WTC11 (cell line): ENCODE results near the gene FUT7. TPM values are rescaled to one million over a fixed set of nuclear protein-coding genes. Genes with fewer than 3 reads are reported as not detected.

Experiments used
- ATAC-seq: fragments of 200-7000 bp; cut with Tn5 transposase; 2 replicates; pipeline ENCODE4 v1.10.0; 2021; ENCODE audit warnings: mild to moderate bottlenecking, moderate library complexity
- CTCF ChIA-PET: fragments of 300-600 bp; sonication (Branson Sonifier 250); formaldehyde crosslinking; loops from one replicate; lab custom pipeline; 2021; ENCODE audit warnings: antibody characterized with exemption; lab: Charles Lee
- POLR2A ChIA-PET: fragments of 350-600 bp; sonication (Branson Sonifier 250); formaldehyde crosslinking; loops from one replicate; lab custom pipeline; 2021; ENCODE audit warnings: antibody characterized with exemption; lab: Charles Lee
- DNase-seq: peaks from one replicate; pipeline ENCODE4 v3.0.0; 2021; ENCODE audit warnings: low spot score
- H3K27ac Mint-ChIP-seq: 2 replicates; pipeline ENCODE4 v1.8.0; 2021; ENCODE audit warnings: mixed read lengths
- H3K27me3 Mint-ChIP-seq: 2 replicates; pipeline ENCODE4 v1.8.0; 2021; ENCODE audit warnings: low read depth, mild to moderate bottlenecking, moderate library complexity, mixed read lengths
- H3K36me3 Mint-ChIP-seq: 2 replicates; pipeline ENCODE4 v1.8.0; 2021; ENCODE audit warnings: mixed read lengths
- H3K4me1 Mint-ChIP-seq: 2 replicates; pipeline ENCODE4 v1.8.0; 2022; ENCODE audit warnings: mixed read lengths
- H3K4me3 Mint-ChIP-seq: 2 replicates; pipeline ENCODE4 v1.8.0; 2021; ENCODE audit warnings: mild to moderate bottlenecking, moderate library complexity, mixed read lengths
- H3K9me3 Mint-ChIP-seq: 2 replicates; pipeline ENCODE4 v1.8.0; 2021; ENCODE audit warnings: mixed read lengths
- ARID4B ChIP-seq: sonication (generic); formaldehyde crosslinking; IDR thresholded peaks from 2 replicates; pipeline ENCODE4 v1.8.0; 2023; ENCODE audit warnings: missing genetic modification reagents, mild to moderate bottlenecking, borderline replicate concordance
- ATF1 ChIP-seq: sonication (generic); formaldehyde crosslinking; IDR thresholded peaks from 2 replicates; pipeline ENCODE4 v1.8.1; 2023; ENCODE audit warnings: mild to moderate bottlenecking, moderate library complexity, missing genetic modification reagents
- CREM ChIP-seq: sonication (generic); formaldehyde crosslinking; IDR thresholded peaks from 2 replicates; pipeline ENCODE4 v1.8.1; 2022; ENCODE audit warnings: mild to moderate bottlenecking, missing genetic modification reagents, moderate library complexity
- ELF4 ChIP-seq: sonication (generic); formaldehyde crosslinking; IDR thresholded peaks from 2 replicates; pipeline ENCODE4 v1.8.1; 2022; ENCODE audit warnings: low read depth, mild to moderate bottlenecking, moderate library complexity, missing genetic modification reagents
- EMX1 ChIP-seq: fragments of 250-450 bp; sonication (Bioruptor Pico); IDR thresholded peaks from 2 replicates; pipeline ENCODE4 v1.8.0; 2021; ENCODE audit warnings: mild to moderate bottlenecking
- FOXK1 ChIP-seq: sonication (generic); formaldehyde crosslinking; IDR thresholded peaks from 2 replicates; pipeline ENCODE4 v1.8.0; 2022; ENCODE audit warnings: mild to moderate bottlenecking, moderate library complexity, missing genetic modification reagents
- FOXP4 ChIP-seq: sonication (generic); formaldehyde crosslinking; IDR thresholded peaks from 2 replicates; pipeline ENCODE4 v1.8.0; 2022; ENCODE audit warnings: mild to moderate bottlenecking, missing genetic modification reagents
- IRF1 ChIP-seq: sonication (generic); formaldehyde crosslinking; IDR thresholded peaks from 2 replicates; pipeline ENCODE4 v1.8.0; 2023; ENCODE audit warnings: missing genetic modification reagents
- KAT7 ChIP-seq: sonication (generic); formaldehyde crosslinking; IDR thresholded peaks from 2 replicates; pipeline ENCODE4 v1.8.1; 2023; ENCODE audit warnings: missing genetic modification reagents, mild to moderate bottlenecking, borderline replicate concordance
- MAX ChIP-seq: sonication (generic); formaldehyde crosslinking; IDR thresholded peaks from 2 replicates; pipeline ENCODE4 v1.8.0; 2022; ENCODE audit warnings: mild to moderate bottlenecking, missing genetic modification reagents
- MLX ChIP-seq: sonication (generic); formaldehyde crosslinking; IDR thresholded peaks from 2 replicates; pipeline ENCODE4 v1.8.1; 2023; ENCODE audit warnings: mild to moderate bottlenecking, missing genetic modification reagents, moderate library complexity
- MXD4 ChIP-seq: fragments of 250-450 bp; sonication (Bioruptor Pico); IDR thresholded peaks from 2 replicates; pipeline ENCODE4 v1.8.0; 2021; ENCODE audit warnings: mild to moderate bottlenecking, moderate library complexity, borderline replicate concordance
- NFATC4 ChIP-seq: fragments of 250-450 bp; sonication (Bioruptor Pico); IDR thresholded peaks from 2 replicates; pipeline ENCODE4 v1.9.0; 2021; ENCODE audit warnings: mild to moderate bottlenecking
- NR2C2 ChIP-seq: sonication (generic); formaldehyde crosslinking; IDR thresholded peaks from 2 replicates; pipeline ENCODE4 v1.8.0; 2022; ENCODE audit warnings: mild to moderate bottlenecking, missing genetic modification reagents
- OVOL2 ChIP-seq: fragments of 250-450 bp; sonication (Bioruptor Pico); IDR thresholded peaks from 2 replicates; pipeline ENCODE4 v1.9.0; 2021; ENCODE audit warnings: mild to moderate bottlenecking, borderline replicate concordance
- STAT6 ChIP-seq: sonication (generic); formaldehyde crosslinking; conservative IDR thresholded peaks from 2 replicates; pipeline ENCODE4 v1.8.1; 2023; ENCODE audit warnings: mild to moderate bottlenecking, low read depth, missing genetic modification reagents, moderate library complexity
- USF1 ChIP-seq: sonication (generic); formaldehyde crosslinking; IDR thresholded peaks from 2 replicates; pipeline ENCODE4 v1.8.0; 2022; ENCODE audit warnings: mild to moderate bottlenecking, missing genetic modification reagents
- ZBTB21 ChIP-seq: sonication (generic); formaldehyde crosslinking; IDR thresholded peaks from 2 replicates; pipeline ENCODE4 v1.8.1; 2023; ENCODE audit warnings: mild to moderate bottlenecking, missing genetic modification reagents, borderline replicate concordance
- ZNF396 ChIP-seq: fragments of 250-450 bp; sonication (Bioruptor Pico); IDR thresholded peaks from 2 replicates; pipeline ENCODE4 v1.8.0; 2021; ENCODE audit warnings: mild to moderate bottlenecking, moderate library complexity, borderline replicate concordance
- ZNF423 ChIP-seq: fragments of 250-450 bp; sonication (Bioruptor Pico); IDR thresholded peaks from 2 replicates; pipeline ENCODE4 v2.1.2; 2022; ENCODE audit warnings: mild to moderate bottlenecking, moderate library complexity
- ZNF512 ChIP-seq: sonication (generic); formaldehyde crosslinking; IDR thresholded peaks from 2 replicates; pipeline ENCODE4 v1.8.1; 2022; ENCODE audit warnings: missing genetic modification reagents, borderline replicate concordance
- total RNA-seq: library from RNA; stranded (reverse); gene quantifications from 3 replicates; pipeline ENCODE4 v1.2.3, GENCODE V29; 2021

Gene FUT7
- total RNA-seq, 1 experiment from 2014 or later: not detected

GRCh38 chr9:137035937-137036336, 4.0 kb upstream of the FUT7 start (continued):
- TF ChIP-seq STAT6 (no peak), MLX (CRISPR knock-in tag) (no peak), ATF1 (CRISPR knock-in tag) (no peak), ARID4B (no peak), CREM (no peak), NR2C2 (CRISPR knock-in tag) (no peak)

- Mint-ChIP-seq H3K4me1 (no peaks in the 10 kb centered on the region), H3K36me3 (peaks cover 5% of the 10 kb centered on the region; the same call in 1 of the 2 replicates), H3K27me3 (no peaks in the 10 kb centered on the region)
- TF ChIP-seq USF1 (CRISPR knock-in tag) (no peak), MXD4 (no peak), MLX (CRISPR knock-in tag) (no peak), ZBTB21 (no peak), ZNF423 (CRISPR knock-in tag) (no peak), KAT7 (CRISPR knock-in tag) (no peak), FOXK1 (CRISPR knock-in tag) (no peak), ZNF512 (CRISPR knock-in tag) (no peak), EMX1 (CRISPR knock-in tag) (no peak), ELF4 (CRISPR knock-in tag) (no peak), IRF1 (no peak), CREM (no peak), NFATC4 (CRISPR knock-in tag) (no peak), OVOL2 (CRISPR knock-in tag) (no peak), MAX (CRISPR knock-in tag) (no peak), ZNF396 (CRISPR knock-in tag) (no peak), FOXP4 (CRISPR knock-in tag) (no peak)
- TF ChIP-seq, all 79 proteins: peak for 0
- ATAC-seq (peak; percentile 67), DNase-seq (no peak)
- H3K4me3 Mint-ChIP-seq: no peak overlapping the region
- H3K9me3 Mint-ChIP-seq: no peaks in the 10 kb centered on the region
- H3K27ac Mint-ChIP-seq: no peak overlapping the region
- ChIA-PET CTCF (interaction anchor here (0.6 to 4.9 kb wide), 90 partner anchors 9 to 388 kb away, joined by 3 to 151 read pairs (median 6); partner anchors contain the start of genes AJM1, C8G, CLIC3 and EDF1), POLR2A (interaction anchor here (0.8 to 1.0 kb wide), 3 partner anchors 12 to 188 kb away, joined by 3 to 4 read pairs (median 4); no protein-coding TSS in a partner anchor)
Measured at GRCh38 chr9:137035507-137035834, 3.6 kb upstream of the FUT7 start.
